GM13976 (cell line): Measurements from ENCODE around the gene SYNJ2.

Source experiments
- DNase-seq: peaks from one replicate; pipeline ENCODE4 v3.0.0; 2012; ENCODE audit warnings: low spot score
- in situ Hi-C: fragments of 300-500 bp; cut with MboI; formaldehyde crosslinking; loops from one replicate; pipeline ENCODE4 v1.12.0; 2022; ENCODE audit warnings: low sequenced_read_pairs, mixed read lengths, inconsistent platforms; ENCODE audit not compliant: unreplicated experiment
- TF ChIP-seq, protein P1 (sequence below): IDR thresholded peaks from 2 replicates; pipeline ENCODE4 v1.5.1; 2012; ENCODE audit warnings: borderline replicate concordance, mild to moderate bottlenecking; ENCODE audit not compliant: insufficient read depth; ENCODE audit errors: extremely low read depth, missing control alignments, control extremely low read depth

The SYNJ2 gene

DNA sequence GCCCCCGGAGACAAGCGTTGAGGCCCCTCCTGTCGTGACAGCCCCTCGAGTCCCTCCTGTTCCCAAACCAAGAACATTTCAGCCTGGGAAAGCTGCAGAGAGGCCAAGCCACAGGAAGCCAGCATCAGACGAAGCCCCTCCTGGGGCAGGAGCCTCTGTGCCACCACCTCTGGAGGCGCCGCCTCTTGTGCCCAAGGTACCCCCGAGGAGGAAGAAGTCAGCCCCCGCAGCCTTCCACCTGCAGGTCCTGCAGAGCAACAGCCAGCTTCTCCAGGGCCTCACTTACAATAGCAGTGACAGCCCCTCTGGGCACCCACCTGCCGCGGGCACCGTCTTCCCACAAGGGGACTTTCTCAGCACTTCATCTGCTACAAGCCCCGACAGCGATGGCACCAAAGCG lies 114.0 kb downstream of the SYNJ2 start:
- in situ Hi-C loops, result no loop called here
- TF ChIP-seq, protein P1, sequence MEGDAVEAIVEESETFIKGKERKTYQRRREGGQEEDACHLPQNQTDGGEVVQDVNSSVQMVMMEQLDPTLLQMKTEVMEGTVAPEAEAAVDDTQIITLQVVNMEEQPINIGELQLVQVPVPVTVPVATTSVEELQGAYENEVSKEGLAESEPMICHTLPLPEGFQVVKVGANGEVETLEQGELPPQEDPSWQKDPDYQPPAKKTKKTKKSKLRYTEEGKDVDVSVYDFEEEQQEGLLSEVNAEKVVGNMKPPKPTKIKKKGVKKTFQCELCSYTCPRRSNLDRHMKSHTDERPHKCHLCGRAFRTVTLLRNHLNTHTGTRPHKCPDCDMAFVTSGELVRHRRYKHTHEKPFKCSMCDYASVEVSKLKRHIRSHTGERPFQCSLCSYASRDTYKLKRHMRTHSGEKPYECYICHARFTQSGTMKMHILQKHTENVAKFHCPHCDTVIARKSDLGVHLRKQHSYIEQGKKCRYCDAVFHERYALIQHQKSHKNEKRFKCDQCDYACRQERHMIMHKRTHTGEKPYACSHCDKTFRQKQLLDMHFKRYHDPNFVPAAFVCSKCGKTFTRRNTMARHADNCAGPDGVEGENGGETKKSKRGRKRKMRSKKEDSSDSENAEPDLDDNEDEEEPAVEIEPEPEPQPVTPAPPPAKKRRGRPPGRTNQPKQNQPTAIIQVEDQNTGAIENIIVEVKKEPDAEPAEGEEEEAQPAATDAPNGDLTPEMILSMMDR, result no peak
- no peak for DNase-seq

DNA sequence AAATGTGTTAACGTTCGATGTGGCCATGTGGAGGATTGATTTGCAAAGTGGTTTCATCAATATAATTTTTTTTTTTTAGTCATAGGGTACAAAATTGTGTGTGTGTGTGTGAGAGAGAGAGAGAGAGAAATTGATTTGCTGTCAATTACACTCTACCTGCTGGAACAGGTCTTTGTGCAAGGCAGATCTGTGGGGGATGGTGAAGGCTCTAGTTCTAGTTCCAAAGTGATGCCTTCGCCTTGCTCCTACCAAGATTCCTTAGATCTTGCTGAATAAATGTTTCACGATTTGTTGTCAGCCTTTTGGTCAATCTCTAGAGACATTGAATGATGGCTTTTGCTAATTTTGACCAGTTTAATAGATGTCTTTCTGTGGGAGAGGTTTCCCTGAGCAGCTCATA lies 121.6 kb downstream of the SYNJ2 start:
- DNase-seq, result no peak
- in situ Hi-C loops, result no loop called here
- TF ChIP-seq, protein P1, result no peak

DNA sequence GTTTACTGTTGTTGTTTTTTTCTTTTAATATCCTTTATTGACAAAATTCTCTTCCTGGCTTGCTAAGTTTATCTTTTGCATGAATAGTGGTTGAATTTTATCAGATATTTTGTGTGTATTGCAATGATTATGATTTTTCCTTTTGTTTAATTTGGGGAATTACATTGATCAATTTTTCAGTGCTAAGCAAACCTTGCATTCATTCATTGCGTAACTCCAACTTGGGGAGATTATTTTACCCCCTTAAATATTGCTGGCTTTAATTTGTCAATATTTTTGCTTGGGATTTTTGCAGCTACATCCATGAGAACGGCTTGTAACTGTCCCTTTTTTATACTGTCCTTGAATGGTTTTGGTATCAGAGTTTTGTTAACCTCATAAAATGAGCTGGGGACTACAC lies 123.0 kb downstream of the SYNJ2 start:
- in situ Hi-C loops, result no loop called here
- DNase-seq, result no peak
- TF ChIP-seq, protein P1, result no peak

GRCh38 chr6:158109748-158110147 lies 128.1 kb downstream of the SYNJ2 start:
- TF ChIP-seq, protein P1, result no peak
- in situ Hi-C loops, result no loop called here

GRCh38 chr6:158110986-158111385 lies 129.3 kb downstream of the SYNJ2 start:
- in situ Hi-C loops, result no loop called here
- DNase-seq, result no peak
- TF ChIP-seq, protein P1, result no peak

More at GRCh38 chr6:158109748-158110147, 128.1 kb downstream of the SYNJ2 start:
- DNase-seq, result no peak

DNA sequence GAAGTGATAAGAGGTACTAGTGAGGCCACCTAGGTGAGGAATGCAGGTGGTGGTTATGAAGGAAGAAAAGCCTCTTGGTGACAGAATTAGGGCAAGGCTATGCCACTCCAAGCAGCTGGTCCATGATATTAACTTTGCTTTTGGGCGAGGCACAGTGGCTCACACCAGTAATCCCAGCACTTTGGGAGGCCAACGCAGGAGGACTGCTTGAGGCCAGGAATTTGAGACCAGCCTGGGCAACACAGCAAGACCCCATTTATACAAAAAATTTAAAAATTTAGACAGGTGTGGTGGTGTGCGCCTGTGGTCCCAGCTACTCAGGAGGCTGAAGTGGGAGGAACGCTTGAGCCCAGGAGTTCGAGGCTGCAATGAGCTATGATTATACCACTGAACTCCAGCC lies 130.3 kb downstream of the SYNJ2 start:
- TF ChIP-seq, protein P1, result no peak
- no peak for DNase-seq
- in situ Hi-C loops, result no loop called here

GRCh38 chr6:158113802-158114201 lies 132.1 kb downstream of the SYNJ2 start:
- in situ Hi-C loops, result no loop called here
- TF ChIP-seq, protein P1, result no peak
- DNase-seq, result no peak
